ENCODE results near the gene PSMB10.
"Not testable (repeated sequence)": the region's sequence is repeated elsewhere in the genome, so short reads cannot be mapped to it uniquely, and the experiment has no call there.

The PSMB10 gene

DNA sequence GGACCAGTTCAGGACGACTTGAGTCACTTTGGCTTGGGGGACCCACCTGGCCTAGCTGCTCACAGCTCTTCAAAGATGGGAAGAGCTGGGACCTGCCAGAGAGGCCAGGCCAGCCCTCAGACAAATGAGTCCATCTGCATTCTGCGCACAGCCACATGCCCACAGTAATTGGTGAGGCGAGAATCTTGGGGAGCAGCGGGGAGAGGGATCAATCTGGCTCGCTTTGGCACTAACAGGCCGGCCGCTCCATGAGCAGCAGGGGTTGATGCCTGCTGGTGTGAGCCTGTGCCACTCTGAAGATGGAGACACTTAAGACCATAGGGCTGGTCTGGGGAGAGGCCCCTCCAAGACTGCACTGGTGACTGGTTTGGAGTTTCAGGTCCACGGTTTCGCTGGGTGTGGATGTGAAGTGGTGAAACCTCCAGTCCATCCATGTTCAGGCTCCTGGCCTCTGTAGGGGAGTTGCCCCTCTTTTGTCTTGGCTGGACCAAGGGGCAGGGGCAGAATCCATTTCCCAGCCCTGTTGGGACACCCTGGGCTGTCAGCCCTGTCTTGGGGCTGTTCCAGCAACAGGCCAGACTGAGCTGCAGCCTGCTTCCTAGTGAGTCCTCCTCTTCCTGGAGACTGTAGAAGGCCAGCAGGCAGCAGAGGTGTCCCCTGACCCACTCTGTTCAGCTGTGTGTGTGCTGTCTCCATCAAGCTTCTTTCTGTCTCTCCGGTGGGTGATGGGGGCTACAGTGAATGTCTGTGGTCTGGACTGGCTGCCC, 12.3 kb downstream of the PSMB10 start:
- no peak for DNase-seq

DNA sequence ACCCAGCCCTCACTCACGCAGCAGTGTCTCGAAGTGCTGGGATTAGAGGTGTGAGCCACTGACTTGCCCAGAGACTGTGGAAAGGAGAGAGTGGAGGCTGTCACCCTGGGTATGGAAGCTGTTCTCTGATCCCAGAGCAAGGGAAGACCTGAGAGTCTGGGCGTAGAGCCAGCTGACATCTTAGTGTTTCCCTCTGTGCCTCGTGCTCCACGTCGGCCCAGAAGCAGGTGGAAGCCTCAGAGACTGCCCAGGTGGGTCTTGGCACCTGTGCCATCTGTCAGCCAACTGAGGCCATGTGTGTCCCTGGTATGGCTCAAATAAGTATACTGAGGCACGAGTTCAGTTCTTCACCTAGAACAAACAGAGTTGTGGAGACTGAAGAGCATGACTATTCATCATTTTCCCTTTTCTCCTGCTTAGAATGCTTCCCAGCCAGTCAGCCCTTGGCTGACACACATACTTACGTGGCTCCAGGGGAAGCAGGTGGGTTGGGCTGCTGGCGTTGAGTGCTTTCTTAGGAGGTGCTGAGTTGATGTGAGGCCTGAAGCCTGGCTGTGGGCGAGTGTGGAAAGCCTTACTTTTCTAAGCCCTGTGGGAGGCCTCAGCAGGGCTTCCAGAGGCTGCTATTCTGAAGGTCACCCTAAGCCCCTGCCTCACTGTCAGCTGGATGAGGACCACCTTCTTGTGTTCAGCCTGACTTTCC, 13.1 kb downstream of the PSMB10 start:
- no peak for DNase-seq

DNA sequence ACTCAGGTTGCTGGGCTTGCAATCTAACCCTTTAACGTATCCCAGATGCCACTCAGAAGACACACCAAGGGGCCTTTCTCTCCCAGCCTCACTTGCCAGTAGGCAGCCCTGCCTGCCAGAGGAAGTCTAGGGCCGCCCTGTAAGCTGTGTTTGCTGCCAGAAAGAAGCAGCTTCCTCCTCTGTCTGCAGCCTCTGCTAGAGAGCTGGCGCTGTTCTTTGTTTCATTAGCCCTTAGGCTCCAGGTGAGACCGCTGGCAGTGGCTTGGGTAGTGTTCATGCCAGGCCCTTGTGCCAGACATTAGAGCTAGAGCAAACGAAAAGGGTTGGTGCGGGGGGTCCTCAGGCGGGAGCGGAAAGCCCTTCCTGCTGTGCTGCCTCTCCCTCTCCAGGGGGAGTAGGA, 13.9 kb downstream of the PSMB10 start:
- no peak for DNase-seq

DNA sequence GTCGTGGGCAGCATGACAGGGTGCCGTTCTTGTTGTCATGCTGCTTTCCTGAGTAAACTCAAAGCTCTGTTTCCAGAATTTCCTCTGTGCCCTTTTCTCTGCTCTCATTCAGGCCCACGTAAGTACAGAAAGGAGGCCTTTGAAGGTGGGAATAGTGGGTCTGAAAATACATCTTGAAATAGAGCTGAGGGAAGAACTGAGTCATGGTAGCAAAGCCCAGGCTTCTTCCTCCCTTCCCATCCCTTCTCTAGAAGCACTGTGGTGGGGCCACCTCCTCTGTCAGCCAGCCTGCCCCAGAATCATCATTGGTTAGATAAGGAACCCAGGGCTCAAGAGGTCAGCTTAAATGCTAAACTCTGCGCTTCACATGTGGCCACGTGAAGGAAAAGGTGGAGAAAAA, 14.4 kb downstream of the PSMB10 start:
- no peak for DNase-seq

DNA sequence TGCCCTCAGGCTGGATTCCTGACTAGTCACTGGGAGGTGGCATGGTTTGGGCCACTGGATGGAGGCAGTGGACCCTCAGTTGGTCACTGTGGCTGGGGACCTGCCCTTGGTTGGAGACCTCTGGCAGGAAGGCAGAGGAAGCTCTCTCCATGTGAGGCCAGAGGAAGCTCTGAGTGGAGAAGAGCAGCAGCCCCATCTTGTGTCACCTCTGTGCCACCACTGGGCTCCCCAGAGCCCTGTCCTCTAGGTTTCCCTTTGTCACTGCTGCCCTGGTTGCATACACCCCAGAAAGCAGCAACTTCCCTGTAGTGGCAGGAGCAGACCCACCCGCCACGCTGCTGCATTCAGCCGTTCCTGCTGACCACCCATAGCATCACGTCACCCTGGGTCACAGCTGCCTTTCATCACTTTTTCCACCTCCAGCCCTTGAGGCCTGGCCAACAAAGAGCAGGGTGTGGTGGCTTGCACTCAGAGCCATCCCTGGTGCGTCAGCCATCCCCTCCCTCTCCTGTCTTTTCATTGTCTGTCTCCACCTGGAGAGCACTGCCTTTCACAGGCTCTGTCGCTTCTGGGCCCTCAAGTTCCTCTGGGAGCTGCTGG, 16.9 kb downstream of the PSMB10 start:
- DNase-seq = no peak

DNA sequence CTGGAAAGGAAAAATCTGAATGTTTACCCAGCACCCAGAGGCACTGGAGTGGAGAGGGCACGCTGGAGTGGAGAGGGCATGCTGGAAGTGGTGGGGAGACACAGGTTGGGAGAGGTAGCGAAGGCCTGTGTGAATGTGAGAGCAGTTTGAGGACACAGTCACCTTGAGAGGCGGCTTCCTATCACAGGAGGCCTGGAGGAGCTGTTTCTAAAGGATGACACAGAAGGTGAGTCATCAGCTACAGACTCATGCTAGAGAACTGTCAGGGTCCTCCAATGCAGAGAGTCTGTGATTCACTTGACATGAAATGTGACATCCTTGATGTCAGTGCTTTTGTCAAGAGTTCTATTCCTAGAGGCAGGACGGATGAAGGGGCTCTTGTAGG, 18.8 kb downstream of the PSMB10 start:
- no peak for DNase-seq

DNA sequence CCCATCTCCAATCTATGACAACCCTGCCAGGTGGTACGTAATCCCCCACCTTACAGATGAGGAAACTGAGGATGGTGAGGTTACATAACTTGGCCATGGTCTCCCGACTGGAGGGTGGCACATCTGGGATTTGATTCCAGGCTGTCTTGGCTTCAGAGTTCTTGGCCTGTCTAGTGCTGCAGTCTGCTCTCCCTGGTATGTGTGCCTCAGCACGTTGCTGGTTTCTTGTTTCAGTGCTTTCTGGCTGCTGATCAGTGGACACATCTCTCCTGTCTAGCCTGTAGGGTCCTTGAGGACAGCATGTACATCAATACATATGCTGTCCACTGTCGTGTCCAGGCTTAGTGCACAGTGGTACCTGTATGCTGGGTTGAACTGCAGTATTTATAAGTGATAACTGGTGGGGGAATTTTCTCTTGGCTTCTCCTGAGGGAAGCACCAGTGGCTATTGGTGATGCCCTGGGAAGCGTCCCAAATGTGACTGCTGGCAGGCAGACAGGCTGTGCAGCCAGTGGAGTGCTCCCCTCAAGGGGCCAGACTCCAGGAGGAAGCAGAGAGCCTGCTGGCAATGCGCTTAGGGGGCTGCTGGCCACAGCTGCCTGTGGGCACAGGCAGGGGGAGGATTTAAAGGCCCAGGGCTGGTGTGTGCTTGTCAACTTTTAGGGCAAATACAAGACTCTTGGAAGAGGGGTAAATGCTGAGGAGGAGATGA, 19.4 kb downstream of the PSMB10 start:
- no peak for DNase-seq

DNA sequence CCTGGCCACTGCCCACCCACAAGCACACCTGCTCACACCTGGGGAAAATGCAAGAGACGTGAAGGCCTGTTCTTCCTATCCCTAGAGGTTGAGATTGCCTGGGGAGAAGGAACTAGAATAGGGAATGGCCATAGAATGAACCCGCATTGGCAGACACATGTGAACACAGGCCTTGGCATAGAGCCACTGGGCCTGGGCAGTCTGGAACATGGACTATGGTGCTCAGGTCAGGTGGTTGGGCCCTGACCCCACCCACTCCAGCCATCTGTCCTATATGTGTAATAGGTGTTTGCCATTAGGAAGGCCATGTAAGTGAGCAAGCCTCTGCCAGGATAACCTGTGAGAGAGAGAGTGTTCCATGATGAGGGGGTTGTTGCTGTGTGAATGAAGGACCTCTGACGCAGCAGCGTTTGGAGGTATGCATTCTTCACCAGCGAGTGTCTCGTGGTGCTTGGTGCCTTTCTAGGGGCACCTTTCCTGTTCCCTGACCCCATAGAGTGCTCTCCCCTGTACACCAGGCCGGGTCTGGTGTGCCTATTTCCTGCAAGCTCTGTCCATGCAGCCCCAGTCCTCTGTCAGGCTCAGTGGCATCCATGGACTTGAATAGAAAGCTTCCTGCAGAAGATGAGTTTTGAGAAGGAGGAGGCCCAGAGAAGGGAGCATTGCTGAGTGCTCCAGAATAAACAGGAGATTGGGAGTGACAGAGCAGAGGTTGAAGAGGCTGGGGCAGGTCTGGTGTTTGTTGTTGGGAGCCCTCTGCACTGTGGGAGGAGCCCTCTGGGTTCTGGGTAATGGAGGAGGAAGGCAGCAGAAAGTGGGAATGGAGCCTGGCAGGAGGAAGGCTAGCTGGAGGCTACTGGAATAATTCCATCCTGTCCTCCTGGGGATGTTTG, 20.6 kb downstream of the PSMB10 start:
- no peak for DNase-seq

DNA sequence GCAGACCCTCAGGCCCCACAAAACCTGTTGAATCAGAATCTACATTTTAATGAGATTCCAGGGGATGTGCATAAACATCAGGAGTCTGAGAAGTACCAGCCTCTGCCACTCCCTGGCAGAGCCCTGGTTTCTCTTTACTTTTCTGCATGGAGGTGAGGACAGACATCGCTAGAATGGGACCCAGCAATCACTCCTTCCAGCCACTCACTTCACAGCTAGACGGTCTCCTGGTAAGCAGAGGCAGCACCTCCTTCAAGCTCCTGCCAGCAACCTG, 21.2 kb downstream of the PSMB10 start:
- DNase-seq = not testable (repeated sequence)

DNA sequence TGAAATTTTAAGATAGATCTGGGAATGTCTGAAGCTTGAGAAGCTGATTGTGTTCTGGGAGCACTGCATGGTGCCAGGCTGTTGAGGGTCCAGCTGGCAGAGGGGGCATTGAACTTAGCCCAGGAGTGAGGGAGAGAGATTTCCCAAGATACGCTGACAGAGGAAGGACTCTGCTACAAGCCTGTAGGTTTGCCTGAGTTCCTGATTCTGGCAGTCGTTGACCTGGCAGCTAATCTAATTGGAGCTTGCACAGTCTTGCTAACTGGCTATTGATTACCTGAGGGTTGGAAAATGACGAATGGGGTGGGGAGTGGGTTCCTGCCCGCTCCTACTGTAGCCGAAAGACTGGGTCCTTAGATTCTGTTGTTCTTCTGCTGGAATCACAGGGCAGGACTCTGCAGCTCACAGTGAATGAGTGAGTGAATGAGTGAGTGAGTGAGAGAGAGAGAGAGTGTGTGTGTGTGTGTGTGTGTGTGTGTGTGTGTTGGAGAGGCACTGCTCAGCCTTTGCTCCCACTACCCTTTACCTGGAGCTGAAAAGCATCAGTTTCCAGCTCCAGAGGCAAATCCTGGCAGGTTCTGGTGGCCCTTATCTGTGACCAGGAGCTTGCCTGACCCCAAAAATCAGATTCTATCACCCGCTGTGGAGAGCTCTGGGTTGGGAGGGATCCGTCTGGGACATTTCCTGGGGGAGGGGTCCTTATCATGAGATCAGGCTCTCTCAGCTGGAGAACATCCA, 21.7 kb downstream of the PSMB10 start:
- DNase-seq = no peak

DNA sequence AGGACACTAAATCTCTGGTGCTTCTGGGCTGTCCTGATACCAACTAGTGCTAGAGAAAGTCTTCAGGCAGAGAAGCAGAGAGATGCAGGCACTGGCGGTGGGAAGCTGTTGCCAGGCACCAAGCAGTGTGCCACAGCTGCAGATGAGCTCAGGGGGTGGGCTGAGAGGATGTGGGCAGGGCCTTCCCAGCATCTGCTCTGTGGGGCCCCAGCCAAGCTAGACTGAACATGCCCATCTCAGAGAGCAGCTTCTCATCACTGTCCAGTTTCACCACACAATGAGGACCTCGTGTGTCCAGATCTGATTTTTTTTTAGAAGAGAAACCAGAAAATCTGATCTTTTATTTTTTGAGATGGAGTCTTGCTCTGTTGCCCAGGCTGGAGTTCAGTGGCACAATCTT, 26.5 kb downstream of the PSMB10 start:
- DNase-seq = no peak

DNA sequence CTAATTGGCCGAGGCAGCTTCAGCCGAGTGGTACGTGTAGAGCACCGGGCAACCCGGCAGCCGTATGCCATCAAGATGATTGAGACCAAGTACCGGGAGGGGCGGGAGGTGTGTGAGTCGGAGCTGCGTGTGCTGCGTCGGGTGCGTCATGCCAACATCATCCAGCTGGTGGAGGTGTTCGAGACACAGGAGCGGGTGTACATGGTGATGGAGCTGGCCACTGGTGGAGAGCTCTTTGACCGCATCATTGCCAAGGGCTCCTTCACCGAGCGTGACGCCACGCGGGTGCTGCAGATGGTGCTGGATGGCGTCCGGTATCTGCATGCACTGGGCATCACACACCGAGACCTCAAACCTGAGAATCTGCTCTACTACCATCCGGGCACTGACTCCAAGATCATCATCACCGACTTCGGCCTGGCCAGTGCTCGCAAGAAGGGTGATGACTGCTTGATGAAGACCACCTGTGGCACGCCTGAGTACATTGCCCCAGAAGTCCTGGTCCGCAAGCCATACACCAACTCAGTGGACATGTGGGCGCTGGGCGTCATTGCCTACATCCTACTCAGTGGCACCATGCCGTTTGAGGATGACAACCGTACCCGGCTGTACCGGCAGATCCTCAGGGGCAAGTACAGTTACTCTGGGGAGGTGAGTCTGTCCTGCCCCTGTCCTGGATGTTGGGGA, 27.5 kb downstream of the PSMB10 start:
- DNase-seq = no peak

DNA sequence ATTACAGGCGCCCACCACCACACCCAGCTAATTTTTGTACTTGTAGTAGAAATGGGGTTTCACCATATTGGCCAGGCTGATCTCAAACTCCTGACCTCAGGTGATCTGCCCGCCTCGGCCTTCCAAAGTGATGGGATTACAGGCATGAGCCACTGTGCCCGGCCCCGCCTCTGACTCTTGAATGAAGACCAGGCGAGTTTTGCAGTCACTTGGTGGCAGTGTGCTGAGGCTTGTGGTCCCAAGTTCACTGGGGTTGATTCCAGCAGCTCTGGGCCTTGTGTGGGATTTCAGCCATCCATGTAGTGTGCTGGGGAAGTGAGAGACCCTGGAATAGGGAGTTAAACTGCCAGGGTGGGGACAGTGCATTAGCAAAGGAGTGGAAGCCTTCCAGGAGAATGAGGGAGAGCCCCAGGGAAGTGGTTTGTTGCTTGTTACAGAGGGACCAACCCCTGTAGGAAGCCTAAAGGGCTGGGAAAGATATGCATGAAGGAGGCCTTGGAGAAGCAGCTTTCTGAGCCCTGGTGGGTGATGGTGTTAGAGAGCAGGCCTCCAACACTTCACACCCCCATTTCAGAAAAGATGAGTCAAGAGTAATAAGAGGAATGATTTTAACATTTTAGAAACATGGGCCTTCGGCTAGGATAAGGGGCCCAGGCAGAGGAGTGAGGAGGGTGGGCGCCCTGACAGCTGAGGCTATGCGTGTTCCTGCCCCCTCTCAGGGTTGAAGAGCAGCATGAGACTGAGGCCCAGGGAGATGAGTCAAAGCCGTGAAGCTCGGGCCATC, 29.1 kb downstream of the PSMB10 start:
- no peak for DNase-seq

DNA sequence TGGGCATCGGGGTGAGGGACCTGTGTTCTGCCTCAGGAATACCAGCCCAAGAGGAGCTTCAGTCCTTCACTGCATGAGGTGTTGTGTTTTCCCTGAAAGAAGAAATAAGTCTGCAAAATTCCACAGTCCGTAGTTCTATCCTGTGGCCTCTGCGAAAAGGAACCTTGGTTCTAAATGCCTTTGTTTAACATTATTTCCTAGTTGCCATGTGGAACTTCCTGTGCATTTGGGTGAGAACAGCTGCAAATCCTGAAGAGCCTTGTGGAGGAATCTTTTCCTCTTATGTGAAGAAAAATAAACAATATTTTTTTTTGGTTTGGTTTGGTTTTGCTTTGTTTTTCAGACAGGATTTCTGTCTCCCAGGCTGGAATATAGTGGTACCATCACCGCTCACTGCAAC, 33.8 kb downstream of the PSMB10 start:
- DNase-seq = no peak

DNA sequence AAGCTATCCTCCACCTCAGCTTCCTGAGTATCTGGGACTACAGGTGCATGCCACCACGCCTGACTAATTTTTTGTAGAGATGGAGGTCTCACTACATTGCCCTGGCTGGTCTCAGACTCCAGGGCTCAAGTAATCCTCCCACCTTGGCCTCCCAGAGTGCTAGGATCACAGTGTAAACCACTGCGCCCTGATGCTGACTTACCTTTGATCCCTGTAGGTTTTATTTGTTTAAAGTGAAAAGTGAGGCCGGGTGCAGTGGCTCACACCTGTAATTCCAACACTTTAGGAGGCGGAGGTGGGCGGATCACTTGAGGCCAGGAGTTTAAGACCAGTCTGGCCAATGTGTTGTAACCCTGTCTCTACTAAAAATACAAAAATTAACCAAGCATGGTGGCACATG, 34.9 kb downstream of the PSMB10 start:
- no peak for DNase-seq

DNA sequence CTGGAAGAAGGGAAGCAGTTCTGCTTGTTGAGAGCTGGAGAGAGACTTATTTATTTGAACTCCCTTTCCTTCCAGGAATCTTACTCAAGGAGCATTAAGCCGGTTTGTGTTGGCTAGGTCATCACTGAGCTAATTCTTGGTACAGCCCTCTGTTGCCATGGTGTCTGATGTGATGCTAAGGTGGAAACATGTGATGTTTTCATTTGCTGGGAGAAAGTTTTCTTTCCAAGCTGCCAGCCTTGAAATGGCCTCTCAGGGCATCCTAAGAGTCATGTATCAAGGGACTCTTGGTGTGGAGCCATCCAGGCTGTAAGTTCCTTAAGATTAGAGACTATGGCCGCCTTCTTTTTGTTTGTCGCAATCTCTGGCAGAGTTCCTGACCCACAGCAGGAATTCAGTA, 39.4 kb downstream of the PSMB10 start:
- DNase-seq = no peak

DNA sequence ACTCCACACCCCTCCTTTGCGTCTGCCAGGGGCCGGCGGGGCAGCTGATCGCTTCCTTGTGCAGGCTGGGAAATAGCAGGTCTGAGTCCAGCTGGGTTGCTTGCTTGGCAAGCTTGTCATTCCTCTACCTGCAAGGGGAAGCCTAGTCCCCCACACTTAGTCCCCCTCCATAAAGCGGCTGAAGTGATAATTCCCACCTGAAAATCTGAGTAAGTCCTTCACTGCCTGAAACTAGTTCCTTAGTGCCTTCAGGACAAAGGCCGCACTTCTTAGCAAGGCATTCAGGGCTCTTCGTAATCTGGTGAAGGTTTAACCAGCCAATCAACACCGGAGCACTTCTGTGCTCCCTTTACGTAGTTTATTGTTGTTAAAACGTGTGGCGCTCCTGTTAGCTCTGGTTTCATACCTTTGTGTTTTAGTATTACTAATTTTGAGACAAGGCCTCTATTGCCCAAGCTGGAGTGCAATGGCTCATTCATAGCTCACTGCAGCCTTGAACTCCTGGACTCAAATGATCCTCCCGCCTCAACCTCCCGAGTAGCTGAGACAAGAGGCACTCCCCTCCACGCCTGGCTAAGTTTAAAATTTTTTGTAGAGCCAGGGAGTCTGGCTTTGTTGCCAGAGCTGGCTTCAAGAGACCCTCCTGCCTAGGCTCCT, 42.8 kb downstream of the PSMB10 start:
- DNase-seq = no peak

DNA sequence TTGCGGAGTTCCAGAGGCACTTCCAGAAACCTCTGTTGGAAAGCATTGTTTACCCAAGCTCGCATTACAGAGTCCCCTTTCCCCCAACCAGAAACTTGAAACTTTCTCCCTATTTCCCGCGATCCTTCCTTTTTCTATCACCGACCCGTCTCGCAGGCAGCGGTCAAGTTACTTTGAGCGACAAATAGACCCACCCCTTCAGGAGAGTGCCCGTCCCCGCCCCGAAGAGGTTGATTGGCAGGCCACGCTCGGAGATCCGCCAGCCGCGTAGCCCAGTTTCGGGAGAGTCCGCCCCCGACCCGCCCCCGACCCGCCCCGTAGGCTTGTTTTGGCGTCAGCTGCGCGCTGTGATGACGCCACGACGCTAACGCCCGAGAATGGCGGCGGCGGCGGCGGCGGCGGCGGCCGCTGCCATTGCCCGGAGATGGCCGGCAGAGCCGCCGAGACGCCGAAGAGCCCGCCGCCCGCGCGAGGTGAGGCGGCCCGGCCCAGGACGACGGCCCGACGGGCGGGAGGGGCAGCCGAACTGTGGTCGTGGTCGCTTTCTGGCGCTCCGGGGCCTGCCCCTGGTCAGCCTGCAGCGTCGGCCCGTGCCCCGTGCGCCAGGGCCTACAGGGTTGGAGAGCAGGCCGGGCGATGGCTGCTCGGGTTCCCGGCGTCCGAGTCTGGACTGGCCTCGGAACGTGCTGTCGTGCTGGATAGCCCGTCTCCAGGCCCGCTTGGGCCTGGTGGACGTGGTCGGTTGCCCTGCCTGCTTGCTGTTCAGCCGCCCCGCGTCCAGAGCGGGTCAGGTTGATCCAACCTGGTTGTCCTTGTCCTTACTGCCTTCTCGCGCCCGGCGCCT, 43.5 kb downstream of the PSMB10 start, which contains the start of gene PSKH1:
PSKH1 (plus strand) TSS at position 356 of the 844 bp plus-strand sequence. CDS start 15,496 bp downstream, outside the sequence.
- peak; percentile 95 for DNase-seq

DNA sequence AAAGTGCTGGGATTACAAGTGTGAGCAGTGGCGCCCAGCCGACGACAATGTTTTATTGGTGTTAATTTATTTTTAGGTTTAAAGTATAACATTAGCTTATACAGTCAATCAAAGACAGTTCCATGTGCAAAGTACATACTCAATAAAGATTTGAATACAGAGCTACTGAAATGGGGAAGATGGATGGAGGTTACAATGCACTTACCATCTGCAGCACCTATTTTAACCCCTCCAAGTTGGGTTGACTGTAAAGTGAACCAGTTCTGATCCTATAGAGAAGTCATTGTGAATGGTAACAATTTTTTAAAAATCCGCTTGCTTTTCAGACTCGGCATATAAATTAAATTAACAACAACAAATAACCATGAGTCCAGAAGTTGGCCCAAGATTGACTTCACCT, 44.3 kb downstream of the PSMB10 start:
- DNase-seq = no peak

Data from T-helper 9 cell (primary cell).